ENCODE data around the gene RIMS4.

- TF ChIP-seq CTCF (IDR thresholded peaks at IDR 0.05; ENCODE audit: low read length) (no peak), EZH2 (optimal IDR thresholded peaks at IDR 0.05; ENCODE audit: low read depth, low read length) (no peak), EZH2phosphoT487 (IDR thresholded peaks at IDR 0.05; ENCODE audit: low read length) (no peak)
Observed at GRCh38 chr20:44724423-44725091, 85.8 kb downstream of the RIMS4 start.

All from MM.1S (cell line).